GM23338 (cell line): ENCODE data around the gene OTUB2. TPM values are rescaled to one million over a fixed set of nuclear protein-coding genes. Genes with fewer than 3 reads are reported as not detected.
A peak's percentile ranks its signal among the peaks of the same experiment; 100 is the strongest.

ENCODE experiments used
- ATAC-seq: fragments of 200-7000 bp; cut with Tn5 transposase; 3 replicates; pipeline ENCODE4 v1.9.1; 2020
- DNase-seq: peaks from one replicate; pipeline ENCODE4 v3.0.0-alpha.2; 2015; ENCODE audit warnings: low spot score
- H2AFZ ChIP-seq: fragments of 200-600 bp; sonication (generic); 2 replicates; pipeline ENCODE4 v1.8.0; 2016; ENCODE audit warnings: antibody characterized with exemption, mild to moderate bottlenecking, moderate library complexity
- H3F3A ChIP-seq: fragments of 200-600 bp; sonication (generic); replicated peaks from 2 replicates; pipeline ENCODE4 v1.8.0; 2017; ENCODE audit warnings: antibody characterized with exemption, mixed run types, low read depth
- H3K27ac ChIP-seq: fragments of 200-600 bp; sonication (generic); 2 replicates; pipeline ENCODE4 v1.6.1; 2016; ENCODE audit warnings: low read depth
- H3K27me3 ChIP-seq: fragments of 200-600 bp; sonication (generic); 2 replicates; pipeline ENCODE4 v1.8.0; 2016; ENCODE audit warnings: mild to moderate bottlenecking, mixed run types, moderate library complexity; ENCODE audit not compliant: insufficient read depth
- H3K36me3 ChIP-seq: fragments of 200-600 bp; sonication (generic); 2 replicates; pipeline ENCODE4 v1.8.0; 2016; ENCODE audit warnings: mild to moderate bottlenecking; ENCODE audit not compliant: insufficient read depth
- H3K4me1 ChIP-seq: fragments of 200-600 bp; sonication (generic); 2 replicates; pipeline ENCODE4 v1.8.0; 2016; ENCODE audit warnings: mild to moderate bottlenecking, moderate library complexity; ENCODE audit not compliant: insufficient read depth
- H3K4me2 ChIP-seq: fragments of 200-600 bp; sonication (generic); 2 replicates; pipeline ENCODE4 v1.7.1; 2017; ENCODE audit warnings: mixed run types
- H3K4me3 ChIP-seq: fragments of 200-600 bp; sonication (generic); 2 replicates; pipeline ENCODE4 v1.6.1; 2016; ENCODE audit warnings: mixed run types
- H3K79me2 ChIP-seq: fragments of 200-600 bp; sonication (generic); replicated peaks from 2 replicates; pipeline ENCODE4 v1.8.0; 2017; ENCODE audit warnings: mild to moderate bottlenecking; ENCODE audit not compliant: insufficient read depth
- H3K9me2 ChIP-seq: fragments of 200-600 bp; sonication (generic); 2 replicates; pipeline ENCODE4 v1.8.0; 2017; ENCODE audit not compliant: insufficient read depth
- H4K20me1 ChIP-seq: fragments of 200-600 bp; sonication (generic); replicated peaks from 2 replicates; pipeline ENCODE4 v1.8.0; 2017; ENCODE audit warnings: mild to moderate bottlenecking; ENCODE audit not compliant: insufficient read depth
- H3K27ac Mint-ChIP-seq: 2 replicates; pipeline ENCODE4 v1.8.0; 2020; ENCODE audit warnings: inconsistent platforms, mild to moderate bottlenecking, moderate library complexity, mixed read lengths
- H3K27me3 Mint-ChIP-seq: 3 replicates; pipeline ENCODE4 v1.8.0; 2022; ENCODE audit warnings: low read depth, mild to moderate bottlenecking, moderate library complexity, mixed read lengths, inconsistent platforms; ENCODE audit not compliant: insufficient read depth, poor library complexity
- H3K36me3 Mint-ChIP-seq: 3 replicates; pipeline ENCODE4 v1.8.0; 2021; ENCODE audit warnings: low read depth, mild to moderate bottlenecking, inconsistent platforms, moderate library complexity, mixed read lengths
- H3K4me1 Mint-ChIP-seq: 3 replicates; pipeline ENCODE4 v1.8.0; 2020; ENCODE audit warnings: mild to moderate bottlenecking, inconsistent platforms, mixed read lengths
- H3K4me3 Mint-ChIP-seq: 3 replicates; pipeline ENCODE4 v1.8.0; 2021; ENCODE audit warnings: moderate library complexity, mild to moderate bottlenecking, inconsistent platforms, mixed read lengths
- H3K9me3 Mint-ChIP-seq: 3 replicates; pipeline ENCODE4 v1.8.0; 2020; ENCODE audit warnings: moderate library complexity, mild to moderate bottlenecking, inconsistent platforms, mixed read lengths
- CREB1 ChIP-seq: fragments of 250-450 bp; sonication (Bioruptor Pico); IDR thresholded peaks from 2 replicates; pipeline ENCODE4 v1.5.0; 2020; ENCODE audit warnings: low read depth, mild to moderate bottlenecking, moderate library complexity
- CTCF ChIP-seq, 2 experiments: fragments of 200-600 bp in 1 of 2; sonication (generic) in 1 of 2; conservative IDR thresholded peaks; 2 replicates each; pipeline versions ENCODE4 v1.5.1 to v1.6.1; 2016 to 2017; ENCODE audit warnings: antibody characterized with exemption in 2 of 2, low read depth in 2 of 2, mild to moderate bottlenecking in 2 of 2, moderate library complexity in 1 of 2
- ETS1 ChIP-seq: IDR thresholded peaks from 2 replicates; pipeline ENCODE4 v1.6.1; 2016; ENCODE audit warnings: antibody characterized with exemption
- EZH2 ChIP-seq: fragments of 200-600 bp; sonication (generic); IDR thresholded peaks from one replicate; pipeline ENCODE4 v1.8.0; 2017; ENCODE audit warnings: antibody characterized with exemption, mild to moderate bottlenecking, low read depth; ENCODE audit not compliant: unreplicated experiment
- EZH2phosphoT487 ChIP-seq: fragments of 200-600 bp; sonication (generic); IDR thresholded peaks from one replicate; pipeline ENCODE4 v1.8.1; 2018; ENCODE audit warnings: antibody characterized with exemption; ENCODE audit not compliant: unreplicated experiment
- JUNB ChIP-seq: IDR thresholded peaks from one replicate; pipeline ENCODE4 v1.6.1; 2016; ENCODE audit warnings: antibody characterized with exemption; ENCODE audit not compliant: unreplicated experiment
- NANOG ChIP-seq: IDR thresholded peaks from 2 replicates; pipeline ENCODE4 v1.6.1; 2016; ENCODE audit warnings: antibody characterized with exemption, borderline replicate concordance
- POLR2AphosphoS5 ChIP-seq: IDR thresholded peaks from 2 replicates; pipeline ENCODE4 v1.6.1; 2016; ENCODE audit warnings: antibody characterized with exemption, low read depth
- REST ChIP-seq: IDR thresholded peaks from one replicate; pipeline ENCODE4 v1.6.1; 2018; ENCODE audit warnings: antibody characterized with exemption; ENCODE audit not compliant: unreplicated experiment
- STAT1 ChIP-seq: IDR thresholded peaks from one replicate; pipeline ENCODE4 v1.6.1; 2016; ENCODE audit warnings: antibody characterized with exemption; ENCODE audit not compliant: unreplicated experiment
- ZNF114 ChIP-seq: fragments of 250-450 bp; sonication (Bioruptor Pico); IDR thresholded peaks from 2 replicates; pipeline ENCODE4 v1.5.0; 2020; ENCODE audit warnings: mild to moderate bottlenecking, moderate library complexity
- ZNF331 ChIP-seq: fragments of 250-450 bp; sonication (Bioruptor Pico); IDR thresholded peaks from 2 replicates; pipeline ENCODE4 v1.5.0; 2020; ENCODE audit warnings: low read depth, mild to moderate bottlenecking, moderate library complexity
- polyA plus RNA-seq: library from polyadenylated mRNA; unstranded; fragments of >200 nt; fragmentation: Nextera tagmentation; extraction: Ambion mirVana; gene quantifications from 2 replicates; pipeline ENCODE4 v1.2.1, GENCODE V29; 2016
- total RNA-seq: library from RNA; depleted of rRNA; stranded (reverse); fragments of >200 nt; shearing (Covaris generic); gene quantifications from 2 replicates; pipeline ENCODE4 v1.2.3, GENCODE V29; 2014
- TF ChIP-seq, protein P1 (sequence below): fragments of 250-450 bp; sonication (Bioruptor Pico); IDR thresholded peaks from 2 replicates; pipeline ENCODE4 v1.5.0; 2020; ENCODE audit warnings: mild to moderate bottlenecking, moderate library complexity

Gene OTUB2
- total and polyA plus RNA-seq, 2 experiments from 2014 or later, result 2.1 to 4.1 TPM

DNA sequence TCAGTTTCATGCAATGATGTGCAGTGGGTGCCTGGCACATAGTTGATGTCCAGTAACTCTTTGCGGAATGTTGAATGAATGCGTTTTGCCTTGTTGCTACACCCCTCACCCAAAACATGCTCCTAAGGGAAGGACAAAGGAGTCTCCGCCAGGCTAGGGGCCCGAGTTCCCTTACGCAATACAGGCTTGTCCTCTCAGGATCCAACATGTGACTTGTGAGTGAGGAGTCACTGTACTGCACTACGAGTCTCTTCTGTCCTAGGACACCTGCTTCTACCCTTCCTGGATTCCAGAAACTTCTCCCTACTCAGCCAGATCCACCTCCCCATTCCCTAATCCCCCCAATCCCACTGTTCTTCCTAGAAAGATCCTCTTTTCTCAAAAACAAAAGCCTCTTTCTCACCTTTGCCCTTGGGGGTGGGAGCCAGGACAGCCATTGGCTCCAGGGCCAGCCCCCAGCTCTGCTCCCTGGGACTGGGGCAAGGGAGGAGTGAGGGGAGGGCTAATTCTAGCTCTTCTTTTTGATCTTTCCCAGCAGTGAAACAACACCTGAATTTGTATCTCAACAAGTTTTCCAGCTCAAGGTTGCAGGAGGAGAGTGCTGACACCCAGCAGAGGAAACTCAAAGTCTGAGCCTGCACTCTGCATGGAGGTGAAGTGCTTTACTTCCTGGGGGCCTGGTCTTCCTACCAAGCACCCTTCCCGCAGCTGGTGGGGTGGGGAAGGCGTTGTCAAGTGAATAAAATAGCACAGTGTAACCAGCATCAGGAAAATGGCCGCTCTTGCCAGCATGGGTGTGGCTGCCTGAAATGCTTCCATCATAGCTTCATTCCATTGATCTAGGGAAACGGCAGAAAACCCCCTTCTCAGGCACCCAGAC, 3.4 kb upstream of the OTUB2 start:
- peak overlapping the region; percentile 89 for H2AFZ ChIP-seq
- H3F3A ChIP-seq, result no peaks in the 10 kb centered on the region
- no peak overlapping the region for H3K4me3 ChIP-seq
- no peak for ATAC-seq
- H3K79me2 ChIP-seq, result no peaks in the 10 kb centered on the region
- no peaks in the 10 kb centered on the region for H3K27me3 ChIP-seq
- H3K9me2 ChIP-seq, result no peaks in the 10 kb centered on the region
- no peak overlapping the region for H3K4me3 Mint-ChIP-seq
- H3K27me3 Mint-ChIP-seq, result peaks cover 7% of the 10 kb centered on the region
- no peaks in the 10 kb centered on the region for H3K4me1 ChIP-seq
- no peak overlapping the region for H3K27ac ChIP-seq
- no peaks in the 10 kb centered on the region for H3K36me3 Mint-ChIP-seq
- no peaks in the 10 kb centered on the region for H4K20me1 ChIP-seq
- peaks cover 27% of the 10 kb centered on the region for H3K4me1 Mint-ChIP-seq
- TF ChIP-seq ETS1 (no peak), JUNB (no peak), STAT1 (no peak), NANOG (no peak), EZH2 (no peak), CTCF (conservative IDR thresholded peaks at IDR 0.05; ENCODE audit: low read depth in 2 of 2) (no peak), REST (no peak), ZNF114 (CRISPR knock-in tag) (no peak), EZH2phosphoT487 (no peak), POLR2AphosphoS5 (no peak), ZNF331 (CRISPR knock-in tag) (no peak), CREB1 (no peak)
- TF ChIP-seq, protein P1, sequence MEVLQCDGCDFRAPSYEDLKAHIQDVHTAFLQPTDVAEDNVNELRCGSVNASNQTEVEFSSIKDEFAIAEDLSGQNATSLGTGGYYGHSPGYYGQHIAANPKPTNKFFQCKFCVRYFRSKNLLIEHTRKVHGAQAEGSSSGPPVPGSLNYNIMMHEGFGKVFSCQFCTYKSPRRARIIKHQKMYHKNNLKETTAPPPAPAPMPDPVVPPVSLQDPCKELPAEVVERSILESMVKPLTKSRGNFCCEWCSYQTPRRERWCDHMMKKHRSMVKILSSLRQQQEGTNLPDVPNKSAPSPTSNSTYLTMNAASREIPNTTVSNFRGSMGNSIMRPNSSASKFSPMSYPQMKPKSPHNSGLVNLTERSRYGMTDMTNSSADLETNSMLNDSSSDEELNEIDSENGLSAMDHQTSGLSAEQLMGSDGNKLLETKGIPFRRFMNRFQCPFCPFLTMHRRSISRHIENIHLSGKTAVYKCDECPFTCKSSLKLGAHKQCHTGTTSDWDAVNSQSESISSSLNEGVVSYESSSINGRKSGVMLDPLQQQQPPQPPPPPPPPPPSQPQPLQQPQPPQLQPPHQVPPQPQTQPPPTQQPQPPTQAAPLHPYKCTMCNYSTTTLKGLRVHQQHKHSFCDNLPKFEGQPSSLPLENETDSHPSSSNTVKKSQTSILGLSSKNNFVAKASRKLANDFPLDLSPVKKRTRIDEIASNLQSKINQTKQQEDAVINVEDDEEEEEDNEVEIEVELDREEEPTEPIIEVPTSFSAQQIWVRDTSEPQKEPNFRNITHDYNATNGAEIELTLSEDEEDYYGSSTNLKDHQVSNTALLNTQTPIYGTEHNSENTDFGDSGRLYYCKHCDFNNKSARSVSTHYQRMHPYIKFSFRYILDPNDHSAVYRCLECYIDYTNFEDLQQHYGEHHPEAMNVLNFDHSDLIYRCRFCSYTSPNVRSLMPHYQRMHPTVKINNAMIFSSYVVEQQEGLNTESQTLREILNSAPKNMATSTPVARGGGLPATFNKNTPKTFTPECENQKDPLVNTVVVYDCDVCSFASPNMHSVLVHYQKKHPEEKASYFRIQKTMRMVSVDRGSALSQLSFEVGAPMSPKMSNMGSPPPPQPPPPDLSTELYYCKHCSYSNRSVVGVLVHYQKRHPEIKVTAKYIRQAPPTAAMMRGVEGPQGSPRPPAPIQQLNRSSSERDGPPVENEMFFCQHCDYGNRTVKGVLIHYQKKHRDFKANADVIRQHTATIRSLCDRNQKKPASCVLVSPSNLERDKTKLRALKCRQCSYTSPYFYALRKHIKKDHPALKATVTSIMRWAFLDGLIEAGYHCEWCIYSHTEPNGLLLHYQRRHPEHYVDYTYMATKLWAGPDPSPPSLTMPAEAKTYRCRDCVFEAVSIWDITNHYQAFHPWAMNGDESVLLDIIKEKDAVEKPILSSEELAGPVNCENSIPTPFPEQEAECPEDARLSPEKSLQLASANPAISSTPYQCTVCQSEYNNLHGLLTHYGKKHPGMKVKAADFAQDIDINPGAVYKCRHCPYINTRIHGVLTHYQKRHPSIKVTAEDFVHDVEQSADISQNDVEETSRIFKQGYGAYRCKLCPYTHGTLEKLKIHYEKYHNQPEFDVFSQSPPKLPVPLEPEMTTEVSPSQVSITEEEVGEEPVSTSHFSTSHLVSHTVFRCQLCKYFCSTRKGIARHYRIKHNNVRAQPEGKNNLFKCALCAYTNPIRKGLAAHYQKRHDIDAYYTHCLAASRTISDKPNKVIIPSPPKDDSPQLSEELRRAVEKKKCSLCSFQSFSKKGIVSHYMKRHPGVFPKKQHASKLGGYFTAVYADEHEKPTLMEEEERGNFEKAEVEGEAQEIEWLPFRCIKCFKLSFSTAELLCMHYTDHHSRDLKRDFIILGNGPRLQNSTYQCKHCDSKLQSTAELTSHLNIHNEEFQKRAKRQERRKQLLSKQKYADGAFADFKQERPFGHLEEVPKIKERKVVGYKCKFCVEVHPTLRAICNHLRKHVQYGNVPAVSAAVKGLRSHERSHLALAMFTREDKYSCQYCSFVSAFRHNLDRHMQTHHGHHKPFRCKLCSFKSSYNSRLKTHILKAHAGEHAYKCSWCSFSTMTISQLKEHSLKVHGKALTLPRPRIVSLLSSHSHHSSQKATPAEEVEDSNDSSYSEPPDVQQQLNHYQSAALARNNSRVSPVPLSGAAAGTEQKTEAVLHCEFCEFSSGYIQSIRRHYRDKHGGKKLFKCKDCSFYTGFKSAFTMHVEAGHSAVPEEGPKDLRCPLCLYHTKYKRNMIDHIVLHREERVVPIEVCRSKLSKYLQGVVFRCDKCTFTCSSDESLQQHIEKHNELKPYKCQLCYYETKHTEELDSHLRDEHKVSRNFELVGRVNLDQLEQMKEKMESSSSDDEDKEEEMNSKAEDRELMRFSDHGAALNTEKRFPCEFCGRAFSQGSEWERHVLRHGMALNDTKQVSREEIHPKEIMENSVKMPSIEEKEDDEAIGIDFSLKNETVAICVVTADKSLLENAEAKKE (CRISPR knock-in tag), result no peak
- H3K4me2 ChIP-seq, result no peak overlapping the region
- DNase-seq, result no peak
- H3K36me3 ChIP-seq, result no peaks in the 10 kb centered on the region
- H3K9me3 Mint-ChIP-seq, result no peaks in the 10 kb centered on the region; the same call in 2 of the 3 replicates
- H3K27ac Mint-ChIP-seq, result peak overlapping the region; percentile 32; the same call in 1 of the 2 replicates
